ENCODE results near the gene ANKLE2.
"Not testable (repeated sequence)": the region's sequence is repeated elsewhere in the genome, so short reads cannot be mapped to it uniquely, and the experiment has no call there.

The ANKLE2 gene

GRCh38 chr12:132776816-132777568 is 15.4 kb upstream of the ANKLE2 start:
- DNase-seq, result no peak

GRCh38 chr12:132776230-132776625 is 14.6 kb upstream of the ANKLE2 start:
- not testable (repeated sequence) for DNase-seq

GRCh38 chr12:132775502-132776229 is 14.0 kb upstream of the ANKLE2 start:
- no peak for DNase-seq

DNA sequence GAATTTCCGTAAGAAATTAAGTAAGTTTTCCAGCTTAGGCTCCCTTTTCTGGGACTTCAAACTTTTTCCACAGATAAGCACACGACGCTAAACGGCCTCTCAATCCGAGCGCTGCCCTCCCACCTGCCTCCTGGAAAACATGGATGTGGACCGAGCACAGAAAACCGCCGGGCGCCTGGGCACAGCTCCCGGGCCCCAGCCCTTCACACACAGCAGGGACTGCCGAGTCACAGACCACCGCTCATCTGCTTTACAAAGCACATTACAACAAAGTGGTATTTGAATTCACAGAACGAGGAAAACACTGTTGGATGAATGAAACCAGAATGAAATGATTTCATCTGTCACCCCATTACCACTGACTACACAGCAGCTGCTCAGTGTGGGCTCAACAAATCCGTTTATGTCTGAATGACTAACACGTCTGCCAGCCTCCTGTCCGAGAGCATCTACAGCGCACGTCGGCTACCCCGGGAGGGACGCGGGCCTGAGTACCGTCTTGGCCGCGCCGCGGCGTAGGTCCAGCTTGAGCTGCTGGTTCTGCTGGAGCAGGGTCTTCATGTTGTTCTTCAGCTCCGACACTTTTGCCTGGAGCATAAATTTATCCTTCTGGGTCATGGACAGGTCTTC is 13.1 kb upstream of the ANKLE2 start:
- no peak for DNase-seq

DNA sequence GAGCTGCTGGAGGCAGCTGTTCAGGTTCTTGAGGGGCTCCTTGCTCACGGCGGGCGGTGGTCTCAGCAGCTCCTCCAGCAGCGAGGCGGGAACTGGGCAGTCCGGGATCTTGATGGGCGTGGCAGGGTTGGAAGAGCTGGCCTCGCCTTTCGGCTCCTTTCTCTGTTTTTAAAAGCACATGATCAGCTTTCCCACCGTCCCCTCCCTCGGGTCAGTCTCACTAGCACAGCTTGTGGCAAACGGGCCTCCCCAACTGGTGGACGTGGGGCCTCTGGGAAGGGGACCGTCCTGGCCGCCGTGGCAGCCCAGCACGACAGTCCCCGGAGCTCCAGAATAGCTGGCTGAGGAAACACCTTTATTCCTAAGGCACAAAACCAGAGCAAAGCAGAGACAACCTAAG is 12.5 kb upstream of the ANKLE2 start:
- no peak for DNase-seq

DNA sequence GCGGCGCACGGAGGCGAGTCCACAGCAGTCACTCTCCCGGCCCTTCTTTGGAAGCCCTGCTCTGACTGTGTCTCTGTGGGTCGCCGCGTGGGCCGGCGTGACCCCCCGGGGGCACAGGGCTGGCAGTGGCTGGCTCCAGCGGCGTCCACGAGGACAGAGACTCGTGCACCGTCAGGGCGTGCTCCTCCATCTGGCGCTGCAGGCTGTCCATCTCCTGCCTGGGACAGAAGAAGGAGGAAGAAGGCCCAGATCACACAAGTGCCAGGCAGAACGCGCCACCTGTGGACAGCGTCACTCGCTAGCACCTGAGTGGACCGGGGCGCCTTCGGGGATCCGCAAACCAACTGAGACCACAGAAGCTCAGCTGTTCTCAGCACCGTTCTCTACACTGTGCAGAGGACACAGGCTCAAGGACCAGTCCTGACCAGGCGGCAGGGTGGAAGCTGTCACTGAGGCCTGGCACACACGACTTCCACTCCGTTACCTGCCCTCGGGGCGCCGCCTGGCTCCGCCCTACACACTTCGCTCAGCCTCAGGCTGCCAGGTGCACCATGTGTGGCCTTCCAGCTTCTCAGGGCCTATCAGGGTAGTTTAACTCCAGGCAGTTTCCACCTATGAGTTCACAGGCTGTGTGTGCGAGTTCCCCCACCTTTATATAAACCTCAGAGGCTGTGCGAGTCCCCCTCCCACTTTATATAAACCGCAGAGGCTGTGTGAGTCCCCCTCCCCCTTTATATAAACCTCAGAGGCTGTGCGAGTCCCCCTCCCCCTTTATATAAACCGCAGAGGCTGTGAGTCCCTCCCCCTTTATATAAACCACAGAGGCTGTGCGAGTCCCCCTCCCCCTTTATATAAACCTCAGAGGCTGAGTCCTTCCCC is 11.7 kb upstream of the ANKLE2 start:
- DNase-seq, result no peak

DNA sequence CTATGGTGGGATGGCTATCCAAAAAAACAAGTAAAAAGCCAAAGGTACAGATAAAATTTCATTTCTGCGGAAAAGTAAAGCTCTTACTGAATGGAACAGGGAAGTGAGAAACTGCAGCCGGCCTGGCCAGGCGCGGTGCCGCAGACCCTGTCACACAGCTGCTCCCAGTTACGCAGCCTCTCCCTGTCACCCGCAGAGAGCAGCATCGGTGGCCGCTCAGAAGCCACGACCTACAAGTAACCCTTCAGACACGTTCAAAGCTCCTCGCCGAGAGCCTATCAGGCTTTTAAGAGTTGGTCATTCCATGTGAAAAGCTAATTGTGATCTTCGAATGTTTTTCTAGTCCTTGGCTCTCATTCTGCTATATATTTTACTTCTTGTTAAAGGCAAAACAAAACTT is 11.0 kb upstream of the ANKLE2 start:
- no peak for DNase-seq

DNA sequence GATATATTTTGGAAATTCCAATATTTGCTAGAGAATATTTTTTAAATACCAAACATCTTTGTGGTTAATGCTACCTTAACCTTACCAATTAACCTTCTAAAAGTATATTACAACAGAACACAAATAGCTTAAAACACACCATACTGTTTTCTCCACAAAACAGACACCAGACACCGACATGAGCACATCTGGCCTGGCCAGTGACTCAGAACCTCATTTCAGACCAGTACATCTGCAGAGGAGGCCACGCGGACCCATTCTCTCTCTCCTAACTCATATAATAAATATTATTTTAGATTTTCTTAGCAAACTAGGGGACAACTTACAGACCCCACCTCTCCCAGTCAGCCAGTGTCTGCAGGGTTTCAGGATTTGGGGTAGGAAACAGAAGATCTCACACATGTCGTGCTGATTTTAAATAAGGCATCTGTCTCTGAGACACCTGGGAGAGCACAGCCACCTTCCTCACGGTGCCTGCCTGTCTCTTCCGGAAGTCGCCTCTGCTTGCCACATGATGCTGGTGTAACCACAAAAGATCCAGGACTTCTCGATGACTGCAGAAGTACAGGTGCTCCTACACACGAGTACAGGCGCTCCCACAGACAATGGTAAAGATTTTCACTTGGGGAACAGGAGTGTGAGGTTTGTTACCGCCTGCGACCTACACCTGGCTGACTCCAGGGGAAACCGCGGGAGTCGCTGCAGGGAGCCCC is 9.7 kb upstream of the ANKLE2 start:
- DNase-seq, result no peak

- peak; percentile 51 for DNase-seq
Observed at GRCh38 chr12:132766380-132767085, 4.9 kb upstream of the ANKLE2 start.

GRCh38 chr12:132765361-132765760 is 3.7 kb upstream of the ANKLE2 start:
- DNase-seq, result no peak

DNA sequence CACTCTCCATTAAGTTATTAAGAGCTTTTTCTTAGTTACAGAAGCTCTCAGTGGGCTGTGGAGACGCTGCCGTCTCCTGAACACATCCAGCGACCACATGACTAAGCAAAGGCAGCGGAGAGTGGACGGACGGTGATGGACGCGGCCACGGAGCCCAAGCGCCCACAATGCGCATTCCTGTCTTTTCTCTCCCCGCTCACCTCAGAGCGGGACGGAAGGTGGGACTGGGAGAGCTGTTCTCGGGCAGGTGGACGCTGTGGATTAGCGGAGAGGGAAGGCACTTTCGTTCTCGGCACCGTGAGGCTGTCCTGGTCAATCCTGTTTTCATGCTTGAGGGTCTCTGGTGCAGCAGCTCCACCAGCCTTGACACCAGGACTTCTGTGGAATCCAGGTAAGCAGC is 2.6 kb upstream of the ANKLE2 start:
- DNase-seq, result no peak

DNA sequence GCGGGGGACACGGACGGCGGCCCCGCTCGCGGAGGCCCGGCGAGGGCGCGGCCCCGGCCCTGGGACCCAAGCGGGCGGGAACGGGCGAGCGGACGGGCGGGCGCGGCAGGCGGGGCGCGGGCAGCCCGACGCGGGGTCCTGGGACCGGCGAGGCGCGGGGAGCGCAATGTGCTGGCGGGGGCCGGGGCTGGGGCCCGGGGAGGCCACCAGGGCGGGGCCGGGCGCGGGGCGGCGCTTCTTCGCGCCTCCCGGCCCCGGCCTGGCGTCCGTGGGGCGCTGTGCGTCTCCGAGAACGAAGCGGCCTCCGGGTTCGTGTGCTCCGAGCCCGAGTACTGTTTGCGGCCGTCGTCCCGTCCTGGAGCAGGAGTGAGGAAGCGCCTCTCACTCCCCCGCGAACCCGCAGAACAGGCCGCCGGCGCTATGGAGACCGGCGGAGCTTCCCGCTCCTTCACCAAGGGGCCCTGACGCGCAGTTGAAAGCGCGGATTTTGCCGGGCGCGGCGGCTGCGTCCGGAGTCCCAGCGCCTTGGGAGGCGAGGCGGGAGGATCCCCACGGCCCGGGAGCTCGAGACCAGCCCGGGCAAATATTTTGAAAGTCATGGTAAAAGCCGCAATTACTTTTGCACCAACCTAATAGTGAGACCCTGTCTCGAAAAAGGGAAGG is 420 bp upstream of the ANKLE2 start:
- peak; percentile 82 for DNase-seq

GRCh38 chr12:132759359-132759758 is 2.3 kb downstream of the ANKLE2 start:
- DNase-seq, result no peak

DNA sequence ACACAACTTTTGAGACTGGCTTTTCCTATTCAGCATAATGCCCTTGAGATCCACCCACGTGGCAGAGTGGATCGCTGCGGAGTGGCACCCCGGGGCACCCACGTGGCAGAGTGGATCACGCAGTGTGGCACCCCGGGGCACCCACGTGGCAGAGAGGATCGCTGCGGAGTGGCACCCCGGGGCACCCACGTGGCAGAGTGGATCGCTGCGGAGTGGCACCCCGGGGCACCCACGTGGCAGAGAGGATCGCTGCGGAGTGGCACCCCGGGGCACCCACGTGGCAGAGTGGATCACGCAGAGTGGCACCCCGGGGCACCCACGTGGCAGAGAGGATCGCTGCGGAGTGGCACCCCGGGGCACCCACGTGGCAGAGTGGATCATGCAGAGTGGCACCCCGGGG is 2.8 kb downstream of the ANKLE2 start:
- DNase-seq, result not testable (repeated sequence)

- DNase-seq, result peak; percentile 41
Observed at GRCh38 chr12:132754160-132754932, 7.3 kb downstream of the ANKLE2 start.

- not testable (repeated sequence) for DNase-seq
Observed at GRCh38 chr12:132753670-132754069, 8.0 kb downstream of the ANKLE2 start.

GRCh38 chr12:132748319-132748718 is 13.3 kb downstream of the ANKLE2 start:
- DNase-seq, result no peak

DNA sequence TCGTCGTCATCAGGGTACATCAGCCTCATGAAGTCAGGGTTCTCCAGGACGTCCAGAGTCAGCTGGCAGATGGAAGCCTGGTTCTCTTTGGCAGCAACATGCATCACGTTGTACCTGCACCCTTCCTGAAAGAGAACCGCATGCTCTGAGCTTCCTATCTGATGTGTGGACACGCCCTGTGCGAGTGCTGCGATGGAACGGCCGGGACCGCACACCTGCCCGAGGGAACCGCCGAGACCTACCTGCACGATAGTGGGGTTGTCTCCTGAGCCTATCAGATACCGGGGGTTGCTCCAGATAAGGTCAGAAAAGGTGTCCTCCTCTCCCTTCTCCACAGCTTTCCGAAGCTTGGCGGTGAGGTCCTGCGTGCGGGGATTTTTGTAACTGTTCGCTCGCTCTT is 13.7 kb downstream of the ANKLE2 start:
- DNase-seq, result no peak

- no peak for DNase-seq
Observed at GRCh38 chr12:132747395-132747794, 14.2 kb downstream of the ANKLE2 start.

DNA sequence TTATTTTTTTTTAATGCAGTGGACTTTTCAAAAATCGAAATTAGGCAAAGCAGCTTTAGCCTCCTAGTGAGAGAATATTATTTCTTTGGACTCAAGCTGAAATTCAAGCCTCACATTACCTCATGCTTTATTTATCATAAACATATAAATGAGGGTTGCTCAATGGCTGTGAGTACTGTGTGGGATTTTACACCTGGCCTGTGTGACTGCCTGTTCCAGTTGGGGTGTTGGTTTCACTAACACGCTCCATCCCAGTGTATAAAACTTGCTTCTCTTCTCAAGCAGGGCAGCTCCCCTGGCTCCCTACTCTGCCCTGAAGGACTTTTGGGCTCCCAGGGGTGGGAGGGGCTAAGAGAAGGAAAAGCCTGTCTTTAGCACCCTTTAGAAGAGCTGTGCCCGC is 15.0 kb downstream of the ANKLE2 start:
- DNase-seq, result no peak
